Calu3 (cell line): ENCODE results near the gene FUCA2. TPM values are rescaled to one million over a fixed set of nuclear protein-coding genes. Genes with fewer than 3 reads are reported as not detected.
A peak's percentile ranks its signal among the peaks of the same experiment; 100 is the strongest.

Experiments used
- BruUV-seq: library from RNA; stranded (reverse); fragments of 400-500 nt; replicated peaks from 2 replicates; lab custom pipeline; 2021; lab: Mats Ljungman, UMichigan
- CTCF ChIA-PET: fragments of 300-600 bp; sonication (Branson Sonifier 250); formaldehyde crosslinking; loops from one replicate; lab custom pipeline; 2022; ENCODE audit warnings: antibody characterized with exemption; lab: Charles Lee
- DNase-seq: peaks from one replicate; pipeline ENCODE4 v3.0.0; 2022
- H3K27ac Mint-ChIP-seq: one replicate; pipeline ENCODE4 v1.8.0; 2022; ENCODE audit warnings: mixed read lengths; ENCODE audit not compliant: unreplicated experiment
- H3K27me3 Mint-ChIP-seq: one replicate; pipeline ENCODE4 v1.8.0; 2022; ENCODE audit warnings: mixed read lengths; ENCODE audit not compliant: unreplicated experiment
- H3K36me3 Mint-ChIP-seq: one replicate; pipeline ENCODE4 v1.8.0; 2022; ENCODE audit warnings: mild to moderate bottlenecking, moderate library complexity, mixed read lengths; ENCODE audit not compliant: insufficient read depth, unreplicated experiment
- H3K4me1 Mint-ChIP-seq: one replicate; pipeline ENCODE4 v1.8.0; 2022; ENCODE audit warnings: mild to moderate bottlenecking, low read depth, mixed read lengths; ENCODE audit not compliant: unreplicated experiment
- H3K4me3 Mint-ChIP-seq: one replicate; pipeline ENCODE4 v1.8.0; 2022; ENCODE audit warnings: mild to moderate bottlenecking, low read depth, moderate library complexity, mixed read lengths; ENCODE audit not compliant: unreplicated experiment
- H3K9me3 Mint-ChIP-seq: one replicate; pipeline ENCODE4 v1.8.0; 2022; ENCODE audit warnings: low read depth, mixed read lengths; ENCODE audit not compliant: unreplicated experiment
- intact Hi-C: fragments of 100-400 bp; cut with micrococcal nuclease; formaldehyde crosslinking; loops from one replicate; pipeline ENCODE4 v1.10.0; 2022; ENCODE audit not compliant: unreplicated experiment
- total RNA-seq: library from RNA; stranded (reverse); gene quantifications from 2 replicates; pipeline ENCODE4 v1.2.3, GENCODE V29; 2022
- TF ChIP-seq, protein P1 (sequence below): fragments of 200-600 bp; IDR thresholded peaks from one replicate; pipeline ENCODE4 v1.8.0; 2022; ENCODE audit warnings: antibody characterized with exemption; ENCODE audit not compliant: unreplicated experiment

FUCA2 gene
- total RNA-seq, 1 experiment from 2014 or later = 45.5 TPM

DNA sequence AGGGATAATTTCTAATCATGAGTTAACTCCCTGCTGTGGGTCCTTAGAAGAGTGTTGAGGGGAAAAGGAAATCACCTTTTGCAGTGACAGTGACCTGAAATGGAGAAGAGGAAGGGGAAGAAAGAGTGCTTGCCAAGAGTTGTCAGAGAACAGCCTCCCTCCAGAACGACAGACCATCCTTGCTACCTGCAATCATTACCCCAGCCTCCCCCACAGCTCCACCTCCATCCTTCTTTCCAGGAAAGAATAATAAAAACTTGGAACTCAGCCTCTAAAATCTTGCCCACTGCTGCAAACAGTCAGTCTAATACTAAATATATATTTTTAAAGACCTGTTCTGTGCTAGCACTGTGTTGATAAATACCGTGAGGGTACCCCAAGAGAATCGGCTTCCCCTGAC, 28.7 kb upstream of the FUCA2 start:
- H3K27ac Mint-ChIP-seq = no peak overlapping the region
- H3K9me3 Mint-ChIP-seq = no peaks in the 10 kb centered on the region
- no peaks in the 10 kb centered on the region for H3K27me3 Mint-ChIP-seq
- CTCF ChIA-PET = no interaction called here
- H3K4me1 Mint-ChIP-seq = peaks cover 27% of the 10 kb centered on the region
- peaks cover 11% of the 10 kb centered on the region for H3K36me3 Mint-ChIP-seq
- no peak for DNase-seq
- BruUV-seq = no TSS peak
- TF ChIP-seq, protein P1, sequence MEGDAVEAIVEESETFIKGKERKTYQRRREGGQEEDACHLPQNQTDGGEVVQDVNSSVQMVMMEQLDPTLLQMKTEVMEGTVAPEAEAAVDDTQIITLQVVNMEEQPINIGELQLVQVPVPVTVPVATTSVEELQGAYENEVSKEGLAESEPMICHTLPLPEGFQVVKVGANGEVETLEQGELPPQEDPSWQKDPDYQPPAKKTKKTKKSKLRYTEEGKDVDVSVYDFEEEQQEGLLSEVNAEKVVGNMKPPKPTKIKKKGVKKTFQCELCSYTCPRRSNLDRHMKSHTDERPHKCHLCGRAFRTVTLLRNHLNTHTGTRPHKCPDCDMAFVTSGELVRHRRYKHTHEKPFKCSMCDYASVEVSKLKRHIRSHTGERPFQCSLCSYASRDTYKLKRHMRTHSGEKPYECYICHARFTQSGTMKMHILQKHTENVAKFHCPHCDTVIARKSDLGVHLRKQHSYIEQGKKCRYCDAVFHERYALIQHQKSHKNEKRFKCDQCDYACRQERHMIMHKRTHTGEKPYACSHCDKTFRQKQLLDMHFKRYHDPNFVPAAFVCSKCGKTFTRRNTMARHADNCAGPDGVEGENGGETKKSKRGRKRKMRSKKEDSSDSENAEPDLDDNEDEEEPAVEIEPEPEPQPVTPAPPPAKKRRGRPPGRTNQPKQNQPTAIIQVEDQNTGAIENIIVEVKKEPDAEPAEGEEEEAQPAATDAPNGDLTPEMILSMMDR = no peak
- intact Hi-C loops = no loop called here
- H3K4me3 Mint-ChIP-seq = no peak overlapping the region

GRCh38 chr6:143539734-143540133, 28.2 kb upstream of the FUCA2 start:
- Mint-ChIP-seq H3K4me3 (no peak overlapping the region), H3K27ac (no peak overlapping the region)

GRCh38 chr6:143539106-143539505, 27.6 kb upstream of the FUCA2 start:
- Mint-ChIP-seq H3K36me3 (peaks cover 11% of the 10 kb centered on the region), H3K27ac (no peak overlapping the region), H3K4me1 (peaks cover 30% of the 10 kb centered on the region), H3K27me3 (no peaks in the 10 kb centered on the region), H3K4me3 (no peak overlapping the region), H3K9me3 (no peaks in the 10 kb centered on the region)
- CTCF ChIA-PET = no interaction called here
- intact Hi-C loops = no loop called here
- TF ChIP-seq, protein P1 = no peak
- no TSS peak for BruUV-seq
- DNase-seq = no peak

More at GRCh38 chr6:143539734-143540133, 28.2 kb upstream of the FUCA2 start:
- TF ChIP-seq, protein P1 = no peak
- Mint-ChIP-seq H3K27me3 (no peaks in the 10 kb centered on the region), H3K9me3 (no peaks in the 10 kb centered on the region), H3K36me3 (peaks cover 11% of the 10 kb centered on the region), H3K4me1 (peaks cover 27% of the 10 kb centered on the region)
- CTCF ChIA-PET = no interaction called here
- DNase-seq = no peak
- intact Hi-C loops = no loop called here
- BruUV-seq = no TSS peak

DNA sequence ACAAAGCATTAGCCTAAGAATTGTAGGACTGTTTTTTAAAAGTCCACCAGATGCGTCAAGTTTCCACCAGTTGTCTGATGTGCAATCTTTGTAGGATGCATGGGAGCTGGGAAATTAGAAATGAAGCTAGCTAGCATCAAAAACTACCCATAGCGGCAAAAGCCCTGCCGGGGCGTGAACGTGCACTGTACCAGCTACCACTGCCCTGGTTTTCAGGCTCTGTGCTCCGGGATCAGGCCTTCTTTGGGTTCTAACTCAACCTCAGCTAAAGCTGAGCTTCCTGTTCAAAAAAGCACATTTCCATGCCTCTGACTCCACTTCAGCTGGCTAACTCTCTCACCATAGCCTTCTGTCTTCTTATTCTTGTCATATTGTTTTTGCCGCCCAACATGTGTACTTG, 26.9 kb upstream of the FUCA2 start:
- intact Hi-C loops = no loop called here
- Mint-ChIP-seq H3K36me3 (peaks cover 11% of the 10 kb centered on the region), H3K27ac (no peak overlapping the region), H3K4me3 (peak overlapping the region; percentile 59), H3K27me3 (no peaks in the 10 kb centered on the region), H3K9me3 (no peaks in the 10 kb centered on the region), H3K4me1 (peaks cover 25% of the 10 kb centered on the region)
- TF ChIP-seq, protein P1 = no peak
- CTCF ChIA-PET = no interaction called here
- BruUV-seq = no TSS peak
- DNase-seq = no peak
